HAP-1 (cell line): ENCODE data around the gene ASB11.
"Not testable (repeated sequence)": the region's sequence is repeated elsewhere in the genome, so short reads cannot be mapped to it uniquely, and the experiment has no call there.

ENCODE experiments used
- DNase-seq, 2 experiments: peaks; one replicate each; pipeline ENCODE4 v3.0.0-alpha.2; 2016 to 2020; ENCODE audit warnings: low spot score in 2 of 2
- H3K27me3 ChIP-seq: fragments of 250-450 bp; sonication (Bioruptor Pico); 2 replicates; pipeline ENCODE4 v1.5.1; 2020; ENCODE audit warnings: low read depth, mild to moderate bottlenecking, moderate library complexity
- H3K36me3 ChIP-seq: fragments of 250-450 bp; sonication (Bioruptor Pico); replicated peaks from 2 replicates; pipeline ENCODE4 v1.5.1; 2020; ENCODE audit warnings: mild to moderate bottlenecking
- H3K4me1 ChIP-seq: fragments of 250-450 bp; sonication (Bioruptor Pico); 2 replicates; pipeline ENCODE4 v1.5.1; 2020; ENCODE audit warnings: mild to moderate bottlenecking
- H3K4me3 ChIP-seq: fragments of 250-450 bp; sonication (Bioruptor Pico); 2 replicates; pipeline ENCODE4 v1.5.1; 2020; ENCODE audit warnings: mild to moderate bottlenecking, moderate library complexity
- H3K9me3 ChIP-seq: fragments of 250-450 bp; sonication (Bioruptor Pico); 2 replicates; pipeline ENCODE4 v1.5.1; 2020; ENCODE audit warnings: mild to moderate bottlenecking, moderate library complexity
- in situ Hi-C: fragments of 300-500 bp; cut with MboI; formaldehyde crosslinking; loops from 3 replicates; pipeline ENCODE4 v1.14.3; 2020; ENCODE audit warnings: low sequenced_read_pairs, inconsistent platforms, mixed read lengths

Gene ASB11

DNA sequence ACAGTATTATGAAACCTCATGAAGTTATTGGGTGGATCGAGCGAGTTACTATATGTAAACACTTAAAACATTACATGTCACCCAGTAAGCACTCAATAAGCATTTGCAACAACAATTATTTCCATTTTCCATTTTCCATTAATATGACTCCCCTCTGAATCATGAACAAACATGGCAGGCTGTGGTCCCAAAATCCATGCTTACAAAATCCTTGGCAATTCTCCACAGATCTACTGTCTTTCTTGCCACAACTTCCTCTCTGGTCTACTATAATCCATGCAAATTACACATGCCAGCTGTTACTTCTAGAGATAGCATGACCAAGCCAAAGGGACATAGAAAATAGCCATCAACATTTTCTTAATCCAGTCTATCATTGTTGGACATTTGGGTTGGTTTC lies 22.0 kb downstream of the ASB11 start:
- Histone ChIP-seq H3K9me3 (no peaks in the 10 kb centered on the region), H3K27me3 (no peaks in the 10 kb centered on the region), H3K36me3 (no peaks in the 10 kb centered on the region), H3K4me3 (no peak overlapping the region), H3K4me1 (no peaks in the 10 kb centered on the region)
- DNase-seq = no peak
- in situ Hi-C loops = no loop called here

DNA sequence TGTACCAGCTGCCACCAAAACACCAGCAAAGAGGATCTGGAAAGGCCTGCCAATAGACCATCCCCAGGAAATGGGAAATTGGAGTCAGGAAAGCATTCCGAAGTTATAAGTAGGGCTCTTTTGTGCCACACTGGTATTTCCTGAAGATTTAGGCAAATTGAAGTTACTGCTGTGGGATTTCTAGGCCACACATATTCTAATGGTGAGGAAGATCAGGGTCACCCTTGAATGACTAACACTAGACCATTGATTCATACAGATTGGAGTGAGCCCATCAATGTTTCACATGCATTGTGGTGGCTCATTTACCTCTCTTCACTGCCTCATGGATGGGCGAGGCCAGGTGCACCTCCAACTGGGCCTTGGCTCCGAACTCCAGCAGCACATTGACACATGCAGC lies 22.6 kb downstream of the ASB11 start:
- Histone ChIP-seq H3K36me3 (no peaks in the 10 kb centered on the region), H3K9me3 (no peaks in the 10 kb centered on the region), H3K27me3 (no peaks in the 10 kb centered on the region), H3K4me3 (no peak overlapping the region), H3K4me1 (no peaks in the 10 kb centered on the region)
- no peak for DNase-seq
- in situ Hi-C loops = no loop called here

DNA sequence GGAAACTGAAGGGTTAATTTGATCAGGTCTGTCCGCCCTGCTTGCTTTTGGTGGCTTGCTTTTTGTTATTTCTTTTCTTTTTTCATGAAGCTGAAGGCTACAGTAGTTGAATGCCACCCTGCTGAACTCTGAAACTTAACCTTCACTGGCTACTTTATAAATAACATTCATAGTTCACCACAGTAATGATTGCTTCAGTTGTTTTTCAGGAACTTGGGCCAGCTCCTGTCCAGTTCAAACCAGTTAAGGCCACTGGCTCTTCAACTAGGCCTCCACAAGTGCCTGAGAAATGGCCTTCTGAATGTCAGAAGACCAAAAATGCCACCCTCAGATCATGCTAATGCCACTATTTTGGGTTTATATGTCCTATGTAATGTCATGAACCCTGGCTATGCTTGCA lies 37.8 kb downstream of the ASB11 start:
- Histone ChIP-seq H3K27me3 (peaks cover 10% of the 10 kb centered on the region; the same call in 1 of the 2 replicates), H3K4me1 (no peaks in the 10 kb centered on the region)

DNA sequence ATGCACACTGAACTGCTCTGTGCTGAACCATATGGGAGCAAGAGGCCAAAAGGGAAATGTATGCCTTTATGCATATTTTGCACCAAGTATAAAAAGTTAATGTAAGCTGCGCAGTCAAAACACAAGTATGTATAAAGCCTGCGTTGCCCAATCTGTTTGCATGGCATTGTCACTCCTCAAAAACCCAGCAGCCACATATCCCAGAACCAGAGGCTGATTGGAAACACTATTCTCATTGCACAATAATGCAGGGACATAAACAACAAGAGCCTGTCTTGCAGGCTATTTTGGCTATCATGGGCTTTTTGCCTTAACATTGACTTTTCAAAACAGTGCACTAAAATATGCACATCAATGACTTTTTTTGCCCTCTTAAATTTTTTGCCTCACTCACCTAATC lies 40.5 kb downstream of the ASB11 start:
- H3K4me1 ChIP-seq = no peaks in the 10 kb centered on the region
- H3K4me3 ChIP-seq = no peak overlapping the region
- H3K9me3 ChIP-seq = no peaks in the 10 kb centered on the region
- DNase-seq = no peak
- no peaks in the 10 kb centered on the region for H3K36me3 ChIP-seq
- in situ Hi-C loops = no loop called here
- H3K27me3 ChIP-seq = peaks cover 10% of the 10 kb centered on the region; the same call in 1 of the 2 replicates

More for the DNA sequence above, 37.8 kb downstream of the ASB11 start:
- in situ Hi-C loops = no loop called here
- no peaks in the 10 kb centered on the region for H3K36me3 ChIP-seq
- no peak overlapping the region for H3K4me3 ChIP-seq
- H3K9me3 ChIP-seq = no peaks in the 10 kb centered on the region
- DNase-seq = no peak

DNA sequence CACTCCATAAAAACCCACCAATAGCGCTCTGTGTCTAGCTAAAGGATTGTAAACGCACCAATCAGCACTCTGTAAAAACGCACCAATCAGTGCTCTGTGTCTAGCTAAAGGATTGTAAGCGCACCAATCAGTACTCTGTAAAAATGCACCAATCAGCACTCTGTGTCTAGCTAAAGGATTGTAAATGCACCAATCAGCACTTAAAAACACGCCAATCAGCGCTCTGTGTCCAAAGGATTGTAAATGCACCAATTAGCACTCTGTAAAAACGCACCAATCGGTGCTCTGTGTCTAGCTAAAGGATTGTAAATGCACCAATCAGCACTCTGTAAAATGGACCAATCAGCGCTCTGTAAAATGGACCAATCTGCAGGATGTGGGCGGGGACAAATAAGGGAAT lies 42.2 kb downstream of the ASB11 start:
- H3K27me3 ChIP-seq = peaks cover 10% of the 10 kb centered on the region; the same call in 1 of the 2 replicates
- DNase-seq, H3K36me3 ChIP-seq, H3K4me1 ChIP-seq, H3K4me3 ChIP-seq, in situ Hi-C loops, H3K9me3 ChIP-seq: not testable (repeated sequence)

DNA sequence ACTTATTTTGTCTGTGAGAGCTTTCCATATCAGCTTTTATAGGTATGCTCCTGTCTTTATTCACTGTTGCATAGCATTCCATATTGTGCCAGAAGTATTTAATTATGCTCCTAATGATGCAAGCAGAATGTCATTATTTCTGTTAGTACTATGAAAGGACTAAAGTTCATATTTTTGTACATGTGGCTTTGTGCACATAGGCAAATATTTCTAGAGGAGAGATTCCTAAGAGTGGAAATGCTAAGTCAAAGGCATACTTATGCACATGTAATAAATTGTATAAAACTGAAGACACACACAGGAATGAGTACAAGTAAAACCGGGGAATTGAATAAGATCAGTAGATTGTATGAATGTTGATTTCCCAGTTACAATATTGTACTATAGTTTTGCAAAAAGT lies 43.7 kb downstream of the ASB11 start:
- Histone ChIP-seq H3K36me3 (no peaks in the 10 kb centered on the region), H3K4me1 (no peaks in the 10 kb centered on the region), H3K27me3 (peaks cover 10% of the 10 kb centered on the region; the same call in 1 of the 2 replicates), H3K4me3 (no peak overlapping the region), H3K9me3 (no peaks in the 10 kb centered on the region)
- in situ Hi-C loops = no loop called here
- no peak for DNase-seq

DNA sequence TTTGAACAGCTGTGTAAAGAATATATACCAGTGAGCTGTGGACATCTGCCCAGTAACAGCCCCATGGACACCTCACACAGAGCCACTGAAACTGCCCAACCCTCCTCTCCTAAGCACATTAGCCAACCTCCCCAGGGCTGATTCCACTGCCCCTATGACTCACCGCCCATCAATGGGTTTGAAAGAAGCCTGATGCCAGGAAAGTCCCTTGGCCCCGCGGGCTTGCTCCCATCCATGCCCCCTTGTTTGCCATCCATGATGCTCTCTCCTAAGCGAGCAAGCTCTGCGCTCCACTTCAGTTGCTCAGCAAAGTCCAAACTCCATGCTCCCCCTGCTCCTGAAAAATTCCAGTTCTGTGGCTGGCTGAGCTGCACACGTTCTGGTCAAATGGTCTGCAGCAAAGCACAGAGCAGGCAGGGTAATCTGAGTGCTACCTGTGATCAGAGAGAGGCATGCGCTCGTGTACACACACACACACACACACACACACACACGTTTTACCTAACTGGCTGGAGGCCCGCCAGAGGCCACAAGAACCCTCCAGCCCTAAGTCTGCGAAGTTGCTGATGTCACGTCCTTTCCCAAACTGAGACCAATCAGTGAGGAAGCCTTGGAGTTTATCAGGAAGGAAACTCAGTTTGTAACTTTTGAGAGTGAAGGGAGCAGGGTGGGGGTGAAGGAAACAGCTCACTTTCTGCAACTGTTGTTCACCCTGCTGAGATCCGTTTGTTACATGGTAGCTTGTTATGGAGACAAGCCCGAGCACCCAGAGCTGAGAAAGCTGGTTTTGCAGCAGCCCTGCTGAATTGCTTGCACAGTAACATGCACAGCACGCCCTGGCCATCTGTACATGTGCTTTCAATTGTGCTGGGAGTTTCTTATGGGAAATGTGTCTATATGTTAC lies 45.6 kb downstream of the ASB11 start, which contains the start of gene ASB9:
Gene ASB9 (minus strand): TSS at position 466 of the 904 bp plus-strand sequence. CDS start 209 bp downstream, at position 257.
- no peak for DNase-seq
- in situ Hi-C loops = no loop called here
- H3K27me3 ChIP-seq = peaks cover 3% of the 10 kb centered on the region; the same call in 1 of the 2 replicates

DNA sequence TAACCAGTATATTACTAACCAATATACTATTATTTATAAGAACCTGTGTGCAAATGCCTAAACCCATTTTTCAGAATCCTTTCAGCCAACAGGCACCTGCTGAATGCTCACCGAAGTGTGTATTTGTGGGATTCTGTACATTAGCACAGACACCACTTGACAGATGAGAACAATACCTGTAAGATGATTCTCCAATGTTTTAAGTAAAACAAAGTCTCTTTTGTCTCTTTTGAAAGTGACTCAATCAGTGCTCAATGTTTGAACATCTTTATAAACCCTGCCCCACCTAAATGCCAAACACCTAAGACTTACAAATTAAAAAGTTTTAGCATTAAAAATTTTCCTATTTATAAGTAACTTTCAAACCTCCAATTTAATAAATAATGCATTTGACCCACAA lies 46.3 kb downstream of the ASB11 start:
- Histone ChIP-seq H3K36me3 (no peaks in the 10 kb centered on the region), H3K27me3 (no peaks in the 10 kb centered on the region), H3K4me3 (no peak overlapping the region), H3K4me1 (no peaks in the 10 kb centered on the region), H3K9me3 (no peaks in the 10 kb centered on the region)
- no peak for DNase-seq
- in situ Hi-C loops = no loop called here

More for the DNA sequence above, 45.6 kb downstream of the ASB11 start, which contains the start of gene ASB9:
- Histone ChIP-seq H3K4me1 (no peaks in the 10 kb centered on the region), H3K9me3 (no peaks in the 10 kb centered on the region), H3K36me3 (no peaks in the 10 kb centered on the region), H3K4me3 (no peak within 1 kb of the TSS)

DNA sequence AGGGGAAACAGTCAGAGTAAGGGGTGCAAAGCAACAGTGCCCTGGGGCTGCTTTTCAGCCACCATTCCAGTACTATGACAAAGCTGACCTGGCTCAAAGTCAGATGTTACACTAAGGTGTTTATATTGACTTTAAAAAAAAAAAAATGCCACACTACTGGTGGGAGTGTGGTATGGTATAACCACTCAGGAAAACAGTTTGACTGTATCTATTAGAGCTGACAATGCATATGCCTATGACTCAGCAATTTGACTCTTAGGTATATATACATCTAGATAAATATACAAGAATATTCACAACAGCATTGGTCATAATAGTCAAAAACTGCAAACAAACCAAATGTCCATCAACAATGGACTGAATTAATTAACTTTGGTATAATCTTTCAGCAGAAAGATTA lies 60.6 kb downstream of the ASB11 start:
- no peaks in the 10 kb centered on the region for H3K36me3 ChIP-seq

DNA sequence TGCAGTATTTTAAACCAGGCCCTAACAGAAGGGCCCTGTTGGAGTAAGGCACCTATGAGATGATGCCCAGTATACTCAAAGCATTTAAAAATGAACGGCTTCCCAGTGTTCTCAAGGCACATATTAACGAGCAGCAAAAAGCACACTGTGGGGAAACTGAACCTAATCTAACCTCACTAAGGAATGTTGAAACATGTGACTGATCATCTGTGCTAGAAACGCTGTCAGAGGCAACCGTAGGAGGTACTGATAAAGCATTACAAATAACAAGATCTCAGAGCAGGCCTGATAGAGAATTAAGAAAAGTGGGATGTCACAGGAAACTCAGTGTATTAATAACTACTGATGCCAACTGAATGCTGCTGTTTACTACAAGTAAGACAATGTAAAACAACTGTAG lies 69.5 kb downstream of the ASB11 start:
- H3K9me3 ChIP-seq = no peaks in the 10 kb centered on the region
- H3K4me1 ChIP-seq = no peaks in the 10 kb centered on the region
- no peaks in the 10 kb centered on the region for H3K36me3 ChIP-seq
- in situ Hi-C loops = no loop called here
- no peaks in the 10 kb centered on the region for H3K27me3 ChIP-seq
- no peak overlapping the region for H3K4me3 ChIP-seq
- DNase-seq = no peak

More for the DNA sequence above, 60.6 kb downstream of the ASB11 start:
- Histone ChIP-seq H3K4me3 (no peak overlapping the region), H3K4me1 (no peaks in the 10 kb centered on the region), H3K27me3 (no peaks in the 10 kb centered on the region), H3K9me3 (no peaks in the 10 kb centered on the region)
- in situ Hi-C loops = no loop called here
- no peak for DNase-seq

DNA sequence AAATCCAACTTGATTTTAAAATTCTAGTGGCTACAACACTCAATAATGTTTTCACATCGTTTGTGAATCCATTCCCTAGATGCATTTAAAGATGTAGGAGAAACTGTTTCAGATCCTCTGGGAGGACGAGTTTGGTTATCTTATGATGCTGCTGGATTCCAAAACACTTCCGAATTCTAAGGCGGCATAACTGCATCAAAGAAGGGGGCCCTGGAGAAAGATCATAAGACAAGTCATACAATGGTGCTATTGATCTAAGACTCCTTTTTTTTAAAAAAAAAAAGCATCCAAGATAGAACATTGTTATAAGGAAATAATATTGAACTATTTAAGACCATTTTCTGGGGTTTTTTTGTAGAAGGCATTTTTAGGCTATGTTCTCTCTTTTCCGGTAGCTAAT lies 71.0 kb downstream of the ASB11 start:
- H3K27me3 ChIP-seq = no peaks in the 10 kb centered on the region
- no peak overlapping the region for H3K4me3 ChIP-seq
- no peaks in the 10 kb centered on the region for H3K9me3 ChIP-seq
- in situ Hi-C loops = no loop called here
- DNase-seq = no peak
- no peaks in the 10 kb centered on the region for H3K36me3 ChIP-seq
- no peaks in the 10 kb centered on the region for H3K4me1 ChIP-seq

DNA sequence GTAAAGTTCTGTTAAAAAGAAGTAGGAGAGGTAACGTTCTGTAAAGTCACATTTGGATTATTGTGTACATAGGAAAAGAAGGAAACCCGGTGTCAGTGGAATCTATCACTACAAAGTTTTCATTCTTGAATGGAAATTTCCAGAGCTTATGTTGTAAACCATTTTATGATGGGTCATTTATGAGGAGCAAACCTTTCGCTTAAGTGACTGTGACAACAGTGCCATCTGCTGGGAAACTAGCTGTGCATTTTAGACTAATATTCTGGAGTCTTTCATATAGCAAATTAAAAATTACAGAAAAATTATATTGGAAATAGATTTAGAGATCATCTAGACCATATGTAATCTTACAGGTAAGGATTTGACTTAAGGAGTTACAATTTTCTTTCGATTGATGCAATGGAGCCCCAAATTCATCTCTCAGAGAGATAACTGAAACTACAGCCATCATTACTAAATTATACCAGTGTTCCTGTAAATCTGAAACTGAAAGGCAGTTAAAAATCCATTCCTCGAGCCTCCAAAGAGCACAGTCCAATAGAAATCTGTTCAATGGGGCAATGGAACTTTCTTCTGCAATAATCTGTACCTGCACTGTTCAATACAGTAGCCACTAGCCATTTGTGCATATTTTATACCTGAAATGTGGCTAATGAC lies 72.4 kb downstream of the ASB11 start:
- DNase-seq = peak; percentile 43 to 53
- in situ Hi-C loops = no loop called here
- no peaks in the 10 kb centered on the region for H3K27me3 ChIP-seq

DNA sequence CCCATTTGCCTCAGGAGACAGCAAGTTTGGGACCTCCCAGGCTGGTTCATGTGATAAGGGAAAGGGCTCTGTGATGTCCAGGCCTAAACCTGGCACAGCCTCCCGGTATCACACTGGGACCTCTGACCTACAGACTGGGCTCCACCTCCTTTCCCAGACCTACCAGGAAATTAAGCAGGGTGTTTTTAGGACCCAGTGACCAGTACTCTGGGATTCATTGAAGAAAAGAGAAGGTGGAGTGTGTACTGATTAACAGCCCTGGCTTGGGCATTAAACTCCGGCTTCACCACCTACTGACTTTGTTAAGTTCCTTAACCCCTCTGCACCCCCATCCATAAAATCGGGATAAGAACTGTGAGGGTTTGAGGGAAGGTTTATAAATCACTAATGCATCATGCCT lies 74.1 kb downstream of the ASB11 start:
- Histone ChIP-seq H3K4me1 (no peaks in the 10 kb centered on the region), H3K36me3 (no peaks in the 10 kb centered on the region), H3K9me3 (no peaks in the 10 kb centered on the region), H3K27me3 (no peaks in the 10 kb centered on the region), H3K4me3 (no peak overlapping the region)
- in situ Hi-C loops = no loop called here
- no peak for DNase-seq

More for the DNA sequence above, 72.4 kb downstream of the ASB11 start:
- Histone ChIP-seq H3K9me3 (no peaks in the 10 kb centered on the region), H3K36me3 (no peaks in the 10 kb centered on the region), H3K4me1 (no peaks in the 10 kb centered on the region), H3K4me3 (no peak overlapping the region)

DNA sequence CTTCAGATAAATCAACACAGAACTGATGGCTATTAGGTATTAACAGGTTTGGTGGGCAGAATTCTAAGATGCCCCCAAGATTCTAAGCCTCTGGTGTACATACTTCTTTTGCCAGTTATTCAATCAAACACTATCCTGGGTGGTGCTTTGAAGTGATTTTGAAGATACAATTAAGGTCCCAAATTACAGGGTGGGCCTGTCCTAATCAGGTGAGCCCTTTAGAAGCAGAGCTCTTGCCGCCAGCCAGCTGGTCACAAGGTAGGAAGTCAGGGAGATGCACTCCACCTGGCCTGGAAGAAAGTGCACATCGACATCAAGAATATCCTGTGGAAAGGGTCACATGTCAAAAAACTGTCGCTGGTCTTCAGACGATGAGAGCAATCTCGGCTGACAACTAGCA lies 75.0 kb downstream of the ASB11 start:
- Histone ChIP-seq H3K27me3 (no peaks in the 10 kb centered on the region), H3K9me3 (no peaks in the 10 kb centered on the region), H3K36me3 (no peaks in the 10 kb centered on the region), H3K4me3 (no peak overlapping the region), H3K4me1 (no peaks in the 10 kb centered on the region)
- DNase-seq = no peak
- in situ Hi-C loops = no loop called here
